Tongue (tissue), 2 donors: ENCODE measurements around the gene TOR4A. TPM values are rescaled to one million over a fixed set of nuclear protein-coding genes. Genes with fewer than 3 reads are reported as not detected.

Experiments used
- DNase-seq: peaks from one replicate; pipeline ENCODE4 v3.0.0-alpha.2; 2015
- total RNA-seq: library from RNA; depleted of rRNA; stranded (reverse); fragments of >200 nt; gene quantifications from one replicate; pipeline ENCODE4 v1.2.3, GENCODE V29; 2014

Gene TOR4A
- total RNA-seq = 5.4 TPM

GRCh38 chr9:137277329-137278041 is at the start of gene TOR4A:
TSS of gene TOR4A (plus strand) at chr9:137277726. CDS start at chr9:137278690, 964 bp downstream.
- peak; percentile 69 for DNase-seq

- no peak for DNase-seq
These were observed 49.5 kb upstream of the TOR4A start for GRCh38 chr9:137227853-137228505.

GRCh38 chr9:137228506-137228967 is 49.0 kb upstream of the TOR4A start:
- no peak for DNase-seq

GRCh38 chr9:137228968-137229896 is 48.3 kb upstream of the TOR4A start:
- no peak for DNase-seq

- no peak for DNase-seq
These were observed 47.4 kb upstream of the TOR4A start for GRCh38 chr9:137229903-137230704.

GRCh38 chr9:137230705-137231371 is 46.7 kb upstream of the TOR4A start, which contains the start of gene SLC34A3:
TSS of gene SLC34A3 (plus strand) at chr9:137230901. CDS start at chr9:137231703, 802 bp downstream.
- DNase-seq = no peak

GRCh38 chr9:137231372-137232039 is 46.0 kb upstream of the TOR4A start:
- no peak for DNase-seq

GRCh38 chr9:137232101-137232500 is 45.4 kb upstream of the TOR4A start:
- DNase-seq = no peak

GRCh38 chr9:137232510-137232909 is 45.0 kb upstream of the TOR4A start:
- no peak for DNase-seq

GRCh38 chr9:137233143-137233980 is 44.2 kb upstream of the TOR4A start:
- no peak for DNase-seq

- no peak for DNase-seq
These were observed 43.4 kb upstream of the TOR4A start for GRCh38 chr9:137234055-137234697.

- DNase-seq = no peak
These were observed 42.6 kb upstream of the TOR4A start for GRCh38 chr9:137234758-137235423.

GRCh38 chr9:137235424-137236237 is 41.9 kb upstream of the TOR4A start:
- no peak for DNase-seq

GRCh38 chr9:137236238-137236935 is 41.1 kb upstream of the TOR4A start:
- peak; percentile 93 for DNase-seq

- DNase-seq = no peak
These were observed 40.5 kb upstream of the TOR4A start for GRCh38 chr9:137236936-137237421.
